Retina (tissue), 1 donor: Measurements from ENCODE around the gene ARHGEF2.
"Not testable (repeated sequence)": the region's sequence is repeated elsewhere in the genome, so short reads cannot be mapped to it uniquely, and the experiment has no call there.

Experiments used
- DNase-seq: peaks from one replicate; pipeline ENCODE4 v3.0.0-alpha.2; 2016

Gene ARHGEF2

GRCh38 chr1:155990005-155990739 lies 11.8 kb upstream of the ARHGEF2 start:
- no peak for DNase-seq

DNA sequence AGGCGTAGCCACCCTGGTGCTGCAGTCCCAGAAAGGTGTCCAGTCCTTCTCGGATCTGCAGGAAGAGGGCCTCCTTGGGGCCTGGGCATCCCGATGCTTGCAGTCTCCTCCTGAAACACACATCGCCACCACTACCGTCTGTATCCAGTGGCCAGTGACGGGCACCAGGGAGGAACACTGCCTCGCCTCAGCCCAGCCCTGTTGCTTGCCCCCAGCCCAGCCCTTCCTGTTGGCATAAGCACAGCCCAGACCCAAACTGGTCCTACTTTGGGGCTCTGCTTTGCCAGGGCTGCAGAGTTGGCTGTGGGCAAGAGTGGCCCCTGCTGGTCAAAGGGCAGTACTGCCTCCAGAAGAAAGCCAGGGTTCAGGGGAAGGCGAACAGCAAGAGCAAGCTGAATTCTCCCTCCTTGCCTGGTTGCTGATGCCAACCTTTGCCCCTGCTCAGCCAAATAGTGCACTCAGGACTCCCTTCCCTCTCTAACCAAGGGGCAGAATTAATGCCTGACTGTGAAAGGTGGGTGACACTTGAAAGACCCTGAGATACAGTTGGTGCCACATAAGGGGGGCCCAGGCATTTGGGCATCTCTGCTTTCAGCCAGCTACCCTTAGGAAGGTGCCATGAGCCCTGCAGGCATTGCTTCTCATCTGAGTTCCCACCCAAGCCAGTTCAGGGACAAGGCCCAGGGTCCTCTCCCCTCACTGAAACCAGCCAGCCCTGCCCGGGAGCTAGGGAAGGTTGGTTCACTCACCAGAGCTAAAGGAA lies 11.1 kb upstream of the ARHGEF2 start:
- peak; percentile 86 for DNase-seq

GRCh38 chr1:155984903-155985645 lies 6.7 kb upstream of the ARHGEF2 start:
- DNase-seq, result not testable (repeated sequence)

DNA sequence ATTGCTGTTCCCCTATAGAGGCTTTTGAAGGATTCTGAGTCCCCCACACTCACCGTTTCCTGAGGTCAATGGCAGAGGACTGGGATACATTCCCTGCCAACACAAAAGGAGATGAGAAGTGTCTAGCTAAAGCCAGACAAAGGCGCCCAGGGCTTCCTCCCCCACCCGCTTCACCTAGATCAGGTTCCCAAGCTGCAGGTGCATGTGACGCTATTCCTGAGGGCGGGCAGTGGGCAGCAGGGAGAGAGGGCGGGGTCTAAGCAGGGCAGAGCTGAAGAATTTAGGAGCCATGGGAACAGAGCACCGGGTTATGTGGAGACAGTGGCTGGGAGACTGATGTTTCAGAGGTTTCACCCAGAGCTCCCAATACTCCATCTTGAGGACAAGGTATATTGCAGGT lies 6.0 kb upstream of the ARHGEF2 start:
- no peak for DNase-seq

- DNase-seq, result no peak
Observed at GRCh38 chr1:155983191-155984024, 5.1 kb upstream of the ARHGEF2 start.

- no peak for DNase-seq
Observed at GRCh38 chr1:155982106-155982505, 3.8 kb upstream of the ARHGEF2 start.

- DNase-seq, result peak; percentile 20
Observed at GRCh38 chr1:155981266-155982088, 3.1 kb upstream of the ARHGEF2 start.

- DNase-seq, result no peak
Observed at GRCh38 chr1:155979597-155980343, 1.4 kb upstream of the ARHGEF2 start.

DNA sequence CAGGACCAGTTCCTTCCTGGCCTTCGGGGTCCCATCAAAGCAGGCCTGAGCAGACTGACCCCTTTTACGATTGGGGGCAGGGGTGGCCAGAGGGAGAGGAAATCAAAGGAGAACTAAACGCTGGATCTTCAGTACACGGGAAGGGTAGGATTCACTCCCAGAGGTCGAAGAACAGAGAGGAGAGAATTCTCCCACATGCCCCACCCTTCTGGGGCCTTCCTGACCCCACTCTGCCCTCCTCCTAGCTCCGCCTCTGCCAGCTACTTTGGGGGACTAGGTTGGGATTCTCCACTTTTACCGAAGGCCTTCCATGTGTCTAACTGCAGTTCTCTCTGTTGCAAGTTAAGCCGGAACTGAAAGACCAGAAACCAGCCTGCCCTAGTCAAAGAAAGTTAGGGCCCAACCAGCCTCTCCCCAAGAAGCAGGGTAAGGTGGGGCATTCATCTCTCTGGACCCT lies 654 bp upstream of the ARHGEF2 start:
- no peak for DNase-seq

DNA sequence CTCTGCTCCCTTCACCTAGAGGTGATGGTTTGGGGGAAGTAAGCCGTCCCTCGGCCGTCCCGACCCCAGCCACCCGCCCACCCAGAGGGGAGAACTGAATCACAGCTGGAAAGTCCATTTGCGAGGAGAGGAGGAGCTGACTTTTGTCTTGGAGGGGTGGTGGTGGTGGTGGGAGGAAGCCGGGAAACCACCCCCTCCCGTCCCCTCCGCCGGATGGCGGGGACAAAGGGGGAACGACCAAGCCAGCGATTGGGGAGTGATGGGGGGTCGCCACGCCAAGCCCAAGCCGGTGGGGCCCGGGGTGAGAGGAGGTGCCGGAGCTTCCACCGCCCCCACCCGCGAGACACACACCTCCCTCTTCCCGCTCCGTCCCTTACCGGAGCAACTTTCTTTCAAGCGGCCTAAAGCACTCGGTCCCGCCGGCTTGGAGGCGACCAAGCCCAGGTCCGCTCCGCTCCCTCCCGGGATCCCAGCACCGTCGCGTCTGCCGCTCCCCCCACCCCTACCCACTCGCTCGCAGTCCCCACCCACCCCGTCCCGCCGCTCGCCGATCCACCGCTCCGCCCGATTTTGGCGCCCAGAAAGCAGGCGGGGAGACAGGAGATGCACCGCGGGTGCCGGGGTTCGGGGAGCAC lies 540 bp downstream of the ARHGEF2 start:
- DNase-seq, result peak; percentile 67

DNA sequence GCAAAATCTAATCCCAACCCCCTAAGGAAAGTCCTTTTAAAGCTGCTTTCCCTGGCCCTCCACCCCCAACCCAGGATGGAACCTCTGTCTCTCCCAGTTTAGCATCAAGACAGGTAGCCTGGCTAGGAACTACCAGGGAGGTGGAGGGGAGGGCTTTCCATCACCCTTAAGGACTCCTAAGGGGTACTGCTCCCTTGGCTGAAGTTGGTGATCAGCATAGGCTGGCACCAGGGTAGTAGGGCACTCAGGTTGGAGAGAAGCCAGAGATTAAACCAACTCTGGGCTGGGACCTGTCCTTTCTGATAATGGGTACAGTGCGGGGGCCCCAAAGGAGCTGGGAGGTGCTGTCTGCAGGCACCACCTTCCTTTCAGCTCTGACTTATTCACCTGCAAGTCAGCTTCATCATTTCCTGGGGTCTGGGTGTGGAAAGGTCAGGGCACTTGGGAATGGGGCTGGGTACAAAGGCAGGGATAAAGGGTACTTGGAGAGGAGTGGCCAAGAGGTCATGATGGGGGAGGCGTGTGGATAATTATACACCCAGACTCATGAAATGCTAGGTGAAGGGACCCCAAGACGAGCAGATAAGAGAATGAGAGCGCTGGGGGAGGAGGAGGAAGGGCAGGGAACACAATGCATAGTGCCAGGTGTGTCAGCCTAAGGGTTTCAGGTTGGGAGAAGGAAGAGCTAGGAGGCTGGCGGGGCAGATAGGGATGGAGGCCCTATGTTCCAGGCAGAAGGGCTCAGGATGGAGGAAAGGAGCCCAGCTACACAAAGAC lies 1.2 kb downstream of the ARHGEF2 start:
- DNase-seq, result peak; percentile 34

- peak; percentile 30 for DNase-seq
Observed at GRCh38 chr1:155976062-155976912, 2.1 kb downstream of the ARHGEF2 start.

DNA sequence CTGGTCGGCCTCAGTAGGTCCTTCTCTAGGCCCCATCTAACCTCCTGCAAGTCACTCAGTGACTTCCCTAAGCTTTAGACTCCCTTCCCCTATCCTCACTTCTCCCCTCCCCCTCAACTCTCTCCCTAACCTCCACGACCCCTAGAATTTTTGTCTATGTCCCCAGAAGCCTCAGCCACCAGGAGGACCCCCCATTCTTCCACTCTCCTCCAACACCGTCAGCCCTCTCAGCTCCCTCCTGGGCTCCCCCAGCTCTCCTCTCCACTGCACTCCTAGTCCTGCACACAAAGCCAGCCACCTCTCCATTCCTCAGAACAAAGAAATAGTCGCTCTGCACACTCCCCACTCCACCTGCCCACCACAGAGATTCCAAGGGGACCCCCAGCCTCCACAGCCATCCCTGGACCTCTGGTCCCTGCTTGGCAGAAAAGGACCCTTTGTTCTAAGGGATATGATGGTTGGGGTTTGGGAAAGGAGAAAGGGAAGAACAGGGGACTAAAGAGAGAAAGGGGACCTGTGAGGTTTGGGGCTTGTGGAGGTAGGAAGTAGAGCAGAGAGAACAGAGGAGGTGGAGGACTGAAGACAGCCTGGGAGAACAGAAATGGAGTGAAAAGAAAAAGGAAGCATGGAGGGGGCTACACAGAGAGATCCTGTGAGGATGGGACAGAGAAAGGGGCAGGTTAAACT lies 2.8 kb downstream of the ARHGEF2 start:
- peak; percentile 43 for DNase-seq

DNA sequence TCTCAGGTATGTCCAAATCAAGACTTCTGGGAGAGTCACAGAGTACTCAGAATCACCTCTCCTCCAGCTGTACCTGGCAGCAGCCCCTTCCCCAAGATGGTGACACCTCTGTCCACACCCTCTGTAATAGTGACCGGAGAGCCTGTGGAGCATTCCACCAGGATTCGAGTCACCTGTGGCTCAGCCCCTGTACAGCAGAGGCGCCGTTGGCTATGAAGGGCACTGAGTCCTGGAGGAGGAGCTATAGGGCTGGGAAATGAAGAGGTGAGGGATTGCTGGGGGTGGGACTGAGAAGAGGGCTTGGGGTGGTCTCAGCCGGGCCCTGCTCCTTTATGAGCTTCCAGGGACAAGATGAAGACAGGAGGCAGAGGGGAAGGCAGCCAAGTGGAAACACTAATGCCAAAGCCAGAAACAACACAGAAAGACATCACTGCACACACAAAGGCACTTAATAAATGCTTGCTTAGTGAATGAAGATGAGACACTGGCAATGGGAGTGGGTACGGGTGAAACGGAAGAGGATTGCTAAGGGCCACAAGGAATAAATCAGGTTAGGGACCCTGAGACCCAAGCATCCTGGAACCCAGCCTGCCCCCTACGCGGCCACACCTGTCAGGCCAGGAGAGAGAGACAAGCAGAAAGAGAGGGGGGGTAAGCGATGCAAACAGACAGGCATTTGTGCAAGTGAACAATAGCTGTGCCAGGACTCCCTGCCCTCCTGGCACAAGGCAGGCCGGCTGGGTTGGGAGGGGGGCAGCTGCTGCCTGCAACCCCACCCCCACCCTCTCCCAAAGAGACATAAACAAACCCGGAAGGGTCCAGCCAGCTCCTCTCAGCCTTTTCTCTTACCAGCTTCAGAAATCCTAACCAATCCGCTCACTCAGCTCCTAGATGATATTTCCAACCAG lies 3.9 kb downstream of the ARHGEF2 start:
- DNase-seq, result peak; percentile 40

DNA sequence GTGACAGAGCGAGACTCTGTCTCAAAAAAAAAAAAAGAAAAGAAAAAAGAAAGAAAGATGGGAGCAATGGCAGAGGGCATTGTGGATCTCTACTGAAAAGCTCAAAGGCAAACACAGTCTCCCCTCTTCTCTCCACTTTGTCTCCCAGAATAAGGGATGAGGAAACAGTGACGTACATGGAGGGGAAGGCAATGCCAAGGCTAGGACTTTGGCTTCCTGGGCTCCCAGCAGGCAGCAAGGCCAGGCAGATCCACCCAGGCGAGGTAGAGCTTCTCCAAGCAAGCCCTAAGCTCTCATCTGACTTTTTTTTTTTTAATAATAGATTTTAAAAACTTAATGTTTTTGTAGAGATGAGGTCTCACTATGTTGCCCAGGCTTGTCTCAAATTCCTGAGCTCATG lies 4.6 kb downstream of the ARHGEF2 start:
- DNase-seq, result no peak

DNA sequence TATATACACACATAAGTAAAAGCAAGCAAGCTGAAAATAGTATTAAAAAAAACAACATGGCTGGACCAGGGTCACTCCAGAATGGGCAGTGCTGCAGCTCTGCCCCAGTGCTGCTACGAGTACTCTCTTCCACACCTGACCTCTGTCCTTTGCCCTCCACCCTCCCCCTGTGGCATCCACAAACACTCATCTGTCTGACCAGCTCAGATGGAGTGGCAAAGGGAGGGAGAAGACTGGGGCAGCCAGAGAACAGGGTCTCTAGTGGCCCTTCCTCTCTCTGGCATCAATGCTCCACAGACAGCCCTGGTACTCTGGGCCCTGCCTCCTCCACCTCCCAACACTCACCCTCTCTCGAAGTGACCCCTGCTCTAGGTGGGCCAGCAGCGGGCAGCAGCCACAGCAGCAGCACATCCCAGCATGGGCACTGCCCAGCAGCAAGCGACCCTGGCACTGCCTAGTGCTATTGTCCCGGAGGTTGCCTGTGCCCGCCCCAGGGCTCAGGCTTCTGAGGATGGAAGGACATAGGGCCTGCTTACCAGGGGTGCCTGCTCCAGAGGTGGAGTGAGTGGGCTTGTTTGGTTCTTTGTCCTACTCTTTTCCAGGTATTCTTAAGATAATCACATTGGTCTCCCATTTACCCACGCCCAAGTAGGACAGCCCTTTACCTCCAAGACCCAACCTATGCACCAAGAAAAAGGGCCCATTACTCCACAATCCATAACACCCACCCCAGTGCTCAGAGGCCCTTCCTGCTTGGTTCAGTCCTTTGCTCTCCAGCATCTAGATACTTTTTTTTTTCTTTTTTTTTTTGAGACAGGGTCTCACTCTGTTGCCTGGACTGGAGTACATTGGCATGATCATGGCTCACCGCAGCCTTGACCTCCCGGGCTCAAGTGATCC lies 6.2 kb downstream of the ARHGEF2 start:
- DNase-seq, result no peak
